GM08714 (cell line): Measurements from ENCODE around the gene THSD7A.

Experiments used
- H3K4me3 ChIP-seq: fragments of 200-500 bp; sonication (Bioruptor generic); 2 replicates; pipeline ENCODE4 v1.5.1; 2014; ENCODE audit warnings: mild to moderate bottlenecking, low read length, inconsistent platforms
- ZNF274 ChIP-seq: IDR thresholded peaks from 2 replicates; pipeline ENCODE4 v1.6.1; 2012; ENCODE audit warnings: mild to moderate bottlenecking, low read depth, low read length

THSD7A gene

DNA sequence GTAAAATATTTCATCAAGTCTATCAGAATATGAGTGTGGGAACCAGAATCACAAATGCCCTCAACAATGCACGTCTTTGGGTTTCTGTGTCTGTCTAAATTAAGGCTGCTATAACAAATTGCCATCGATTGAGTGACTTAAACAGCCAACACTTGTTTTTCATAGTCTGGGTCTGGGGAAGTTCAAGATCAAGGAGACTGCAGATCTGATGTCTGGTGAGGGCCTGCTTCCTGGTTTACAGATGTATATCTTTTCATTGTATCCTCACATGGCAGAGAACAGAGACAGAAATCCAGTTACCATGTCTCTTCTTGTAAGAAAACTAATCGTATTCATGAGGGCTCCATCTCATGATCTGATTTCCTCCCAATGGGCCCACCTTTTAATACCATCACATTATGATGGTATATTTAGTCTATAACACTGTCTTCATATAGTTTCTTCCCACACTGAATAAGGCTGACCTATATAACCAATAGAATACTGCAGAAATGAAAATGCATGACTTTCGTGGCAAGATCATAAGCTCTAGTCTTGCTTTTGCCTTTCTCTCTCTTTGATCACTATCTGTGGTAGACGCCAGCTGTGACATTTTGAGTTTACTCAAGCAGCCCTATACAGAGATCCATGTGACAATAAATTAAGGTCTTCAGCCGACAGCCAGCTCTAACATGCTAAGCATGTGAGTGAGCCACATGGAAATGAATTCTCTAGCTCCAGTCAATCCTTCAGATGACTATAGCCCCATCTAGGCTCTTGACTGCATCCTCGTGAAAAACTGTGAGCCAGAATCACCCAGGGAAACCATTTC, 51.9 kb downstream of the THSD7A start:
- TF ChIP-seq ZNF274, result no peak
- no peak overlapping the region for H3K4me3 ChIP-seq

DNA sequence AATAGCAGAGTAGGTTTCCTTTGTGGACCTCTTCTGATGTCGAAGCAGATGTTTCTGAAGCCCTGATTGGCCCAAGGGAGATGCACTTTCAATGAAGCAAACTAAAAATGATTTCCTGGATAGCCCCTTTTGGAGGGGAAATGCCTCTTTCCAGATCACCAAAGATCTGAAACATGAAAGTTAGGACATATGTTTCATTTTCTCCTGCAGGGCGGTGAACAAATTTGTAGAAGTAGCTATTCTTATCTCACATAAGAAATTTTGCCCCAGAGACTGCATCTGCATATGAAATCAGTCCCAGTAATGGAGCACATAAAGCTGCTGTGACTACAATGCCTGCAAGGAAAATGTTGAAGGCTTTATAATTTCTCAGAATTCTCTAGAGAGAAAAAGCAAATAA, 56.0 kb downstream of the THSD7A start:
- TF ChIP-seq ZNF274, result no peak

DNA sequence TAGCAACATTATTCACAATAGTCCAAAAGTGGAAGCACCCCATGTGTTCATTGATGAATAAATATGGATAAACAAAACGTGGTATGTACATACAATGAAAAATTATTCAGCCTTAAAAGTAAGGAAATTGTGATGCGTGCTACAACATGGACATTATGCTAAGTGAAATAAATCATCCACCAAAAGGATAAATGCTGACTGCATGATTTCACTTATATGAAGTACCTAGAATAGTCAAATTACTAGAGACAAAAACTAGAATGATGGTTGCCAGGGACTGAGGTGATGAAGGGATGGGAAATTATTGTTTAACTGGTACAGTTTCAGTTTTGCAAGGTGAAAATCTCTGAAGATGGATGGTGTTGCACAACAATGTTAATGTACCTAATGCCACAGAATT, 56.6 kb downstream of the THSD7A start:
- no peak overlapping the region for H3K4me3 ChIP-seq
- no peak for TF ChIP-seq ZNF274

More for the DNA sequence above, 56.0 kb downstream of the THSD7A start:
- H3K4me3 ChIP-seq, result no peak overlapping the region

DNA sequence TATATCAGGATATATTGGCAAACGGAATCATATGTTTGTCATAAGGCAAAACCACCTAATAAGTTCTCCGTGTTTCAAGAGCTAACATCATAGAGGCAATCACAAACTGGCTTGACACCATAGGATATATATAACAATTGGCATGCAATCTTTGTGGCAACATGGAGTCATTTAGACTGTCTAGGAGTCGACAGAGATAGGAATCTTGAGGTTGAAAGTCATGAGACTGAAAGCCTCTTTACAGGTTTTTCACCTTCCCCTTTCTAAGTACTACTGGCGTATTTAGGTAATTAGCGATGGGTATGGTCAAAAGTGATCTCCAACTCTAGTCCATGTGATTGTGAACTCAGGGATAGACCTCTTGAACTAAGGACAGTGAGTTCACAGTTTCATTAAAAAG, 63.7 kb downstream of the THSD7A start:
- no peak overlapping the region for H3K4me3 ChIP-seq
- no peak for TF ChIP-seq ZNF274

DNA sequence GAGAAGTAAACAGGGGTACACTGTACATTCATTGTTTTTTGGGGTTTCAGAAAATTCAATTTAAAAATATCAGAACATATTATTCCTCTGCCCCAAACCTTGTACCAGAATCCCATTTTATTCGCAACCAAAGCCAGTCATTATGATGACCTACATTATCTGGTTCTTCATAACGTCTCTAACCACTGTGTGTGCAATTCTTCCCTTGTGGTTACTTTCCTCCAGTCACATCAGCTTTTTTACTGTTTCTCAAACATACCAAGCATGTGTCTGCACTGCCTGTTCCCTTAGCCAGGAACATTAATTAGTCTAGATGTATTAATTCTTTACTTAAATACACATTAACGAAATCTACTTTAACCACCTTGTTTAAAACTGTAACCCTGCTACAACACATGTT, 64.8 kb downstream of the THSD7A start:
- no peak overlapping the region for H3K4me3 ChIP-seq
- no peak for TF ChIP-seq ZNF274

DNA sequence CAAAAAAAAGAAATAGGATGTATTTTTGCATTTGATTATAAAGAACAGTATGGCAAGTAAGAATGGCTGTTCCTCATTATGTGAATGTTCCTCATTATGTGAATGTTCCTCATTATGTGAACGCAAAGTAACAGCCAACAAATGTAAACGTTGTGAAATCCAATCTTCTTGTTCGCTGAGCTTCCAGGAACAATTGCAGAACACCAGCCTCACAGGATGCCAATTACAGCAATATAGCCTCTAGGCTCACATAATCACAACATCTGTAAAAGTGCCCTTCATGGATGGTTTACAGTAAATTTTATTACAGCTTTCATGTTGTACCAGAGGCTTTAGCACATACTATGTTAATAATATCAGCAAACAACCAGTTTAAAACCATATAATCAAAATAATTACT, 71.6 kb downstream of the THSD7A start:
- H3K4me3 ChIP-seq, result no peak overlapping the region
- no peak for TF ChIP-seq ZNF274

DNA sequence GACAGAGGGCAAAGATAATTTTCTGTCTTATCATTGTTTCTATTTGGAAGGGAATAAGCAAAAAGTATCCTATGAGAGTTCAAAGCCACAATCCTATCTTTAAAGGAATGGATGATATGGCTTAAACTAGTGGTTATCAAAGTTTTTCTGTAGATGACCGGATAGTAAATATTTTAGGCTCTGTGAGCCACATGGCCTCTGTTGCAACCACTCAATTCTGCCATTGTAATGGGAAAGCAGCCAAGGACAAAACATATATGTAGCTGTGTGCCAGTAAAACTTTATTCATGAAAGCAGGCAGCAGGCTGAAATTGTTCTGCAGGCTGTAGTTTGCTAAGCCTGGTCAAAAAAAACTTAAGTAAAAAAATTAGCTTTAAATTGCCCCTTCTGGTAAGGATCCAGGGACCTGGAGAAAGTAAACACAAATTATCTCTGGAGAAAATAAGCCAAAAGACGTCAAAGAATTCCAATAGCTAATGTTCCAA, 73.3 kb downstream of the THSD7A start:
- no peak for TF ChIP-seq ZNF274
- H3K4me3 ChIP-seq, result no peak overlapping the region

DNA sequence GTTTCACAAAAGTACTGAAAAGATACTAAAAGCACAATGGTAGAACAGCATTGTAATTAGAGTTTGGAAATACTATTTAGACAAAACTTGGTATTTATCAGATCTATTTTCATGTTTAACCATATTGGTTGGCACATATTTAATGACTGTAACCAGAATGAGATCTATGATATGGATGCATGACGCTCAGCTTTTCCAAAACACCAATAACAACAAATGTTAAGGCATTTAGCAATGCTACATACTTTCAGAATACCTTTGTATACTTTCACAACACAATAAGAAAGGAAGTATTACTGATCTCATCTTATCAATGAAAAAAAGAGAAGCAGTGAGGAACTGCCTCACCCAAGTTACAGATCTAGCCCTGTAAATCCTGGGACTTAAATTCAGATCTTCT, 74.8 kb downstream of the THSD7A start:
- H3K4me3 ChIP-seq, result no peak overlapping the region
- TF ChIP-seq ZNF274, result no peak

DNA sequence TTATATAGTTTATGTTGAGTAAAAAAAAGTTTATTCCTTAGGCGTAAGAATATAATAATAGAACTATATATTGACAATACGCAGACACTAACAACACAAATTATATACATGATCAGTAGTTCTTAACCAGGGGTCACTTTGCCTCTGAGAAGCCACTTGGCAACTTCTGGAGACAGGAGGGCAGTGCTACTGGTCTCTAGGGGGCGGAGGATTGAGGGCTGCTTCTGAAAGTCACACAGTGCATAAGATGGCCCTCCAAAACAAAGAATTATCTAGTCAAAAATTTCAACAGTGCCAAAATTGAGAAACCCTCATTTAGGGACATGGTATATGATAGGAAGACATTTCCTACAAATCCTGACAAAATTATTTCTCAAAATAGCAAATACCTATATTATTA, 77.1 kb downstream of the THSD7A start:
- TF ChIP-seq ZNF274, result no peak
- no peak overlapping the region for H3K4me3 ChIP-seq

DNA sequence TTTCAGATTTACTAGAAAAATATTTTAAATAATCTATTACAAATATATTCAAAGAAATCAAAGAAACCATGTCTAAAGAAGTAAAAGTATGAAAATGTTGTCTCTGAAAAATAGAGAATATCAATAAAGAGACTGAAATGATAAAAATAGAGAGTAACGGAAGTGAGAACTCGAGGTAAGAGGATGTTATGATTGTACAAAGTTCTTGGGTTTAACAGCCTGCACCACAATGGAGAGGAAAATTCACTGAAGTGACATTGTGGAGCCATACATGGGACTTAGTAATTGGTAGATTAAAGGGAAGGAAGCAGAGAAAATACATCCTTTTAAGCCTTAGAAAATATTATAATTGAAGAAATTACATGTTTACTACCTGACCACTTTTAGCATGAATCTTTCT, 77.9 kb downstream of the THSD7A start:
- no peak overlapping the region for H3K4me3 ChIP-seq
- TF ChIP-seq ZNF274, result no peak

DNA sequence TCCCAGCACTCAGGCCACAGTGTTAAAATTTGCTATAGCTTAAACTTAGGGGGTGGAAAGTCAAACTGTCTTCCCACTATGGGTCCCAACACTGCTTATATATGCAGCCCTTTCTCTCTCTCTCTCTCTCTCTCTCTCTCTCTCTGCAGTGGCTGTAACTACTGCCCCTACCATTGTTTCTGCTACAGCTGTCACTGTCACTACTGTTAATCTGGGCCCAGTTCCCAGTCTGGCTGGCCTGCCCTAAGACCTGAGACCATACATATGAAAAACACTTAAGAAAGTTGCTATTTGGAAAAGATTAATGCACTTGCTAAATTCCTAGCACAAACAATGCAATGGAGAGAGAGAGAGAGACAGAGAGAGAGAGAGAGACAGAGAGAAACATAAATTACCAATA, 78.6 kb downstream of the THSD7A start:
- no peak overlapping the region for H3K4me3 ChIP-seq
- TF ChIP-seq ZNF274, result no peak

DNA sequence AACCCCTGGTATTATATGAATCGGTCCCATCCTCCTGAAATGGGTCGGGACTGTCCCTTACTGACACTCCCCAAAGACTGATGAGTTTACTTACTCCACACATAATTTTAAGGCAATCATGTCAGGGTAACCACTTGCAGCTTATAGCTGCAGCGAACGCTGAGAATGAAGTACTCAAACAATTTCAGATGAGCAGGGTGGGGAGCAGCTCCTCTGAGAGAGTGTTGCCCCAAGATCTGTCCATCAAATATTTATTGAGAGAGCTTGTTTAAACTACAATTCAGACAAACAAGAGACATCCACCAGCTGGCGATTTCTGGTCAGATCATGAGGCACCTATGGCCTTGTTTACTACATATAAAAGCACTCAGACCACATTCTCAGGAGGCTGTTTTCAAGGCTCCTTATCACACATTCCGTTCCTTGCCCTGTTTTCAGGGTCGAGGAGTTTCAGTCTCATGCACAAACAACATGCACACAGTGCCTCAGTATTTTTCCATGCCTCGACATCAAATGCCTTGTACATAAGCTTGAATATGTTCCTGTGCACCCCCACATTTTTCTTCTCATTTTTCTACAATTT, 80.1 kb downstream of the THSD7A start:
- H3K4me3 ChIP-seq, result no peak overlapping the region
- TF ChIP-seq ZNF274, result no peak

DNA sequence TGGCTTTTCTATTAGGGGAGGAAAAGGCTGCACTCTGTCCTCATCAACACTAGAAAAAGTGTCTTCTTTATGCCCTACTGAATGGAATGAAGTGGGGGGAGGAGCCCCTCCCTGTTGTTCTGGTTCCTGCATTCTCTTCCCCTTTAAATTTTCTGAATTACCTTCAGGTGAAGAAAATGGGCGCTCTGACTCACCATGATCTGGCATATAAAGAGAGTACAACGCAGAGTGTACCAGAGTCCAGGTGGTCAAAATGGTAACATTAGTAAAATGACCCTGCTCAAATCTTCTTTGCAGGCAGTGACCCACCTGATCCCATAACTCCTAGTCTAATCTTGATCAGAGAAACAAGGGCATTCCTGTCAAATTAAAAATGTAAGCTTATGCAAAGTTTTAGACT, 80.7 kb downstream of the THSD7A start:
- H3K4me3 ChIP-seq, result no peak overlapping the region
- no peak for TF ChIP-seq ZNF274

DNA sequence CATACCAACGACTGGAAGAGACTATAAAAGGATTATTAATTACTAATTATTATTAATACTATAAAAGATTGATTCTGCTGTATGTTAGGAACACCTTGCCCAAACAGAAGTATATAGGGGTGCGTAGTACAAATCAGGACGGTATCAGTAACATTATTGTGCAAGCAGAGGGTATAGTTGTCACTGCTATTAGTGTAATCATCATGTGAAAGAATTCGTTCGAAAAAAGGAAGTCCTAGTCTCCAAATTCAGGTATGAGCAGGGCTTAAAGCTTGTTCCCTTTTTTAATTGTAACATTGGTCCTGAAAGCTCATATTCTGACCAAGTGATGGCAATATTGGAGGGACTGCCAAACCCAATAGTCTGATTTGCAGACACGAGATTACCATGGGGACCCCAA, 81.8 kb downstream of the THSD7A start:
- TF ChIP-seq ZNF274, result no peak
- H3K4me3 ChIP-seq, result no peak overlapping the region

DNA sequence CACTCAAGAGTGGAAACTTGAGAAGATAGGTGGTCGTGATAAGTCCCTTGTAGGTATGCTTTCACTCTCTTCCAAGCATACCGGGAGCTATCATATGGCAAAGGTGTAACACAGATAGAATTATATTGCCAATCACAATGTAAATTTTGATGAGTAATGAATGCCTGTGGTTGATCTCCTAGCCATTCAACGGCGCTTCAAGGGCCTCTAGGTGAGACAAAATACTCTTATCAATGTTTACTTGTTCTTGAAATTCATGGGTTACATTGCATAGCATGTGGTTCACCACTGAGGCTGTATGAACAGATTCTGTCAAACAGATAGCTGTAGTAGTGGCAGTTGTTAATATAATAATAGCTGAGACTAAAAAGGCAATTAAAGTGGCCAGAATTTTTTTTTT, 82.4 kb downstream of the THSD7A start:
- TF ChIP-seq ZNF274, result no peak
- H3K4me3 ChIP-seq, result no peak overlapping the region
